PFSK-1 (cell line): Measurements from ENCODE around the gene POLA2.

Source experiments
- POLR2AphosphoS5 ChIP-seq: IDR thresholded peaks from 2 replicates; pipeline ENCODE4 v1.6.1; 2012; ENCODE audit warnings: low read depth, mild to moderate bottlenecking, control low read depth, low read length, moderate library complexity
- TF ChIP-seq, protein P1 (sequence below), 2 experiments: IDR thresholded peaks; 2 replicates each; pipeline versions ENCODE4 v1.6.1 to v1.8.0; 2011 to 2012; ENCODE audit warnings: low read depth in 2 of 2, low read length in 2 of 2, control low read depth in 1 of 2, inconsistent platforms in 1 of 2, mild to moderate bottlenecking in 1 of 2, moderate library complexity in 1 of 2; ENCODE audit not compliant: insufficient read depth in 1 of 2

DNA sequence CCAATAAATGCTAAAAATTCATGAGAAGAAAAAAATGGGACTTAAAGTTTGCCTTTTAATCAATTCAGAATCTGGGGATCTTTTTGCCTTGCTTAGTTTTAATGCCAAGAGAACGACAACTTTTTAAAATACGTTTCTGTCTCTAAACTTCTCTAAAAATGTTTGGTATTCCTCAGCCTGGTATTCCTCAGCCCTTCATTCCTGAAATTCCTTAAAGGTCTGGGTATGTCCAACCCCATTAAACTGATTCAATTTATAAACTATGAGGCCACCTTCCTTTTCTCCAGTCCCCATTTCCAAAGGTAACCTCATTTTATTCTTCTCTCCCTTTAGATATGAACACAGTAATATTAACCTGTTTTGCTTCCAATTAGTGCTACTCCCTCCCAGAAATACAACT is 16.6 kb downstream of the POLA2 start:
- TF ChIP-seq POLR2AphosphoS5: no peak
- TF ChIP-seq, protein P1, sequence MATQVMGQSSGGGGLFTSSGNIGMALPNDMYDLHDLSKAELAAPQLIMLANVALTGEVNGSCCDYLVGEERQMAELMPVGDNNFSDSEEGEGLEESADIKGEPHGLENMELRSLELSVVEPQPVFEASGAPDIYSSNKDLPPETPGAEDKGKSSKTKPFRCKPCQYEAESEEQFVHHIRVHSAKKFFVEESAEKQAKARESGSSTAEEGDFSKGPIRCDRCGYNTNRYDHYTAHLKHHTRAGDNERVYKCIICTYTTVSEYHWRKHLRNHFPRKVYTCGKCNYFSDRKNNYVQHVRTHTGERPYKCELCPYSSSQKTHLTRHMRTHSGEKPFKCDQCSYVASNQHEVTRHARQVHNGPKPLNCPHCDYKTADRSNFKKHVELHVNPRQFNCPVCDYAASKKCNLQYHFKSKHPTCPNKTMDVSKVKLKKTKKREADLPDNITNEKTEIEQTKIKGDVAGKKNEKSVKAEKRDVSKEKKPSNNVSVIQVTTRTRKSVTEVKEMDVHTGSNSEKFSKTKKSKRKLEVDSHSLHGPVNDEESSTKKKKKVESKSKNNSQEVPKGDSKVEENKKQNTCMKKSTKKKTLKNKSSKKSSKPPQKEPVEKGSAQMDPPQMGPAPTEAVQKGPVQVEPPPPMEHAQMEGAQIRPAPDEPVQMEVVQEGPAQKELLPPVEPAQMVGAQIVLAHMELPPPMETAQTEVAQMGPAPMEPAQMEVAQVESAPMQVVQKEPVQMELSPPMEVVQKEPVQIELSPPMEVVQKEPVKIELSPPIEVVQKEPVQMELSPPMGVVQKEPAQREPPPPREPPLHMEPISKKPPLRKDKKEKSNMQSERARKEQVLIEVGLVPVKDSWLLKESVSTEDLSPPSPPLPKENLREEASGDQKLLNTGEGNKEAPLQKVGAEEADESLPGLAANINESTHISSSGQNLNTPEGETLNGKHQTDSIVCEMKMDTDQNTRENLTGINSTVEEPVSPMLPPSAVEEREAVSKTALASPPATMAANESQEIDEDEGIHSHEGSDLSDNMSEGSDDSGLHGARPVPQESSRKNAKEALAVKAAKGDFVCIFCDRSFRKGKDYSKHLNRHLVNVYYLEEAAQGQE (IDR thresholded peaks at IDR 0.05; ENCODE audit: insufficient read depth in 1 of 2, low read depth in 2 of 2, low read length in 2 of 2): no peak
